ENCODE measurements around the gene PHLDB3.

PHLDB3 gene

GRCh38 chr19:43499042-43499441 lies 5.5 kb downstream of the PHLDB3 start:
- Histone ChIP-seq H3K79me2 (ENCODE audit: insufficient read depth, low read length) (no peaks in the 10 kb centered on the region), H3K4me3 (ENCODE audit: insufficient read depth, low read length, poor library complexity, severe bottlenecking) (no peak overlapping the region), H3K27me3 (ENCODE audit: low read length) (no peaks in the 10 kb centered on the region), H3K9ac (ENCODE audit: low read length) (no peak overlapping the region), H3K4me2 (ENCODE audit: low read depth, low read length, poor library complexity, severe bottlenecking) (no peak overlapping the region), H3K9me2 (replicated peaks; ENCODE audit: insufficient read depth, low read length) (no peaks in the 10 kb centered on the region), H3F3A (ENCODE audit: insufficient read depth) (0 out of 2 replicates have a peak, but pooled peaks cover 4% of the 10 kb centered on the region), H3K36me3 (ENCODE audit: low read length) (no peaks in the 10 kb centered on the region), H3K9me3 (ENCODE audit: insufficient read depth, low read length) (no peaks in the 10 kb centered on the region), H3K27ac (ENCODE audit: low read depth, low read length) (no peak overlapping the region), H4K20me1 (ENCODE audit: low read depth, low read length) (no peaks in the 10 kb centered on the region), H2AFZ (ENCODE audit: low read depth, low read length, severe bottlenecking) (no peak overlapping the region)
- no peak for TF ChIP-seq EZH2phosphoT487 (conservative IDR thresholded peaks at IDR 0.05; ENCODE audit: low read length)
- TF ChIP-seq CTCF (IDR thresholded peaks at IDR 0.05; ENCODE audit: insufficient read depth, low read length, poor library complexity, severe bottlenecking) = no peak

- no peak overlapping the region for H3K27ac ChIP-seq (ENCODE audit: low read depth, low read length)
- H4K20me1 ChIP-seq (ENCODE audit: low read depth, low read length) = no peaks in the 10 kb centered on the region
- H3K79me2 ChIP-seq (ENCODE audit: insufficient read depth, low read length) = no peaks in the 10 kb centered on the region
- H2AFZ ChIP-seq (ENCODE audit: low read depth, low read length, severe bottlenecking) = no peak overlapping the region
- H3K4me2 ChIP-seq (ENCODE audit: low read depth, low read length, poor library complexity, severe bottlenecking) = no peak overlapping the region
- no peak overlapping the region for H3K4me3 ChIP-seq (ENCODE audit: insufficient read depth, low read length, poor library complexity, severe bottlenecking)
- no peak for TF ChIP-seq EZH2phosphoT487 (conservative IDR thresholded peaks at IDR 0.05; ENCODE audit: low read length)
- no peak for TF ChIP-seq CTCF (IDR thresholded peaks at IDR 0.05; ENCODE audit: insufficient read depth, low read length, poor library complexity, severe bottlenecking)
- H3K9ac ChIP-seq (ENCODE audit: low read length) = no peak overlapping the region
- H3F3A ChIP-seq (ENCODE audit: insufficient read depth) = 0 out of 2 replicates have a peak, but pooled peaks cover 4% of the 10 kb centered on the region
- H3K27me3 ChIP-seq (ENCODE audit: low read length) = no peaks in the 10 kb centered on the region
- no peaks in the 10 kb centered on the region for H3K36me3 ChIP-seq (ENCODE audit: low read length)
- H3K9me2 ChIP-seq (replicated peaks; ENCODE audit: insufficient read depth, low read length) = no peaks in the 10 kb centered on the region
- H3K9me3 ChIP-seq (ENCODE audit: insufficient read depth, low read length) = no peaks in the 10 kb centered on the region
These were observed 6.2 kb downstream of the PHLDB3 start for GRCh38 chr19:43498233-43498842.

DNA sequence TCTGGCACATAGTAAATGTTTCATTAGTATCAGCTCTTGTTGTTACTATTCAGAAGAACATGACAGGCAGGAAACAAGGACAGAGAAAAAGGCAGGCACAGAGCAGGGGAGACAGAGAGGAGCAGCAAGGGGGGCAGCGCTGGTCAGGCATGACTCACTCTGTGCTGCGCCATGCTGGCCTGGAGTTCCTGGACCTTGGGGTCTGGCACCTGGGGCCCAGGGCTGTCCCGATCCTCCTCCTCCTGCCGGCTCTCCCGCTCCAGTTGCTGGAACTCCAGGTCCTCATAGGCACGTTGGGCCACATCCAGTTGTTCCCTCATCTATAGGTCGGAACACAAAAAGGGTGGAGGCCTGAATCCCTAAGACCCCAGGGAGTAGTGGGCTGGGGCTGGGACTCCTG lies 7.6 kb downstream of the PHLDB3 start:
- Histone ChIP-seq H3K9me3 (ENCODE audit: insufficient read depth, low read length) (no peaks in the 10 kb centered on the region), H2AFZ (ENCODE audit: low read depth, low read length, severe bottlenecking) (no peak overlapping the region), H3K36me3 (ENCODE audit: low read length) (no peaks in the 10 kb centered on the region)

More for the DNA sequence above, 7.6 kb downstream of the PHLDB3 start:
- no peak overlapping the region for H3K9ac ChIP-seq (ENCODE audit: low read length)
- H3K27me3 ChIP-seq (ENCODE audit: low read length) = no peaks in the 10 kb centered on the region
- no peaks in the 10 kb centered on the region for H3K79me2 ChIP-seq (ENCODE audit: insufficient read depth, low read length)
- no peaks in the 10 kb centered on the region for H3F3A ChIP-seq (ENCODE audit: insufficient read depth)
- no peak overlapping the region for H3K4me3 ChIP-seq (ENCODE audit: insufficient read depth, low read length, poor library complexity, severe bottlenecking)
- H3K27ac ChIP-seq (ENCODE audit: low read depth, low read length) = no peak overlapping the region
- no peaks in the 10 kb centered on the region for H4K20me1 ChIP-seq (ENCODE audit: low read depth, low read length)
- no peaks in the 10 kb centered on the region for H3K9me2 ChIP-seq (replicated peaks; ENCODE audit: insufficient read depth, low read length)
- no peak overlapping the region for H3K4me2 ChIP-seq (ENCODE audit: low read depth, low read length, poor library complexity, severe bottlenecking)
- TF ChIP-seq CTCF (IDR thresholded peaks at IDR 0.05; ENCODE audit: insufficient read depth, low read length, poor library complexity, severe bottlenecking) (no peak), EZH2phosphoT487 (conservative IDR thresholded peaks at IDR 0.05; ENCODE audit: low read length) (no peak)
